Measurements from ENCODE around the gene BARX1. TPM values are rescaled to one million over a fixed set of nuclear protein-coding genes. Genes with fewer than 3 reads are reported as not detected.

BARX1 gene
- polyA plus RNA-seq, 4 donors: 0.39 TPM; not detected in 3

DNA sequence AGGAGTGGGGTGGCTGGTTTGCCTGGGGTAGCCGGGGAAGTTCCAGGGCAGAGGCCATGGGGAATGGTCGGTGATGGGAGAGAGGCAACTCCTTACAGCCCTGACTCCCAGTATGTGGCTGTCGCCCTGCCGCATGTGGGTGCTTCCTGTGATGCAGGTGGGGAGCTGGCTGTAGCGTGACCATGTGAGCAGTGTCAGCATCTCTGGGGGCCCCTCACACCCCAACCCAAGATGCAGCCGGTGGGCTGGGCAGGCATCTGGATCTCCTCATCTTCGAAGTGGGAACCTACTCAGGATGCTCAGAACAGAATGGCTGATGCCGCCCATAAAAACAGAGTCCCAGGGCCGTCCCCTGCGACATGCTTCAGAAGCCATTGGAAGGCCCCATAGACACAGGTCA lies 45.0 kb downstream of the BARX1 start:
- no peak for FAIRE-seq
- no peaks in the 10 kb centered on the region for H3K36me3 ChIP-seq (ENCODE audit: control insufficient read depth in 3 of 3, insufficient read depth in 2 of 3, low read depth in 1 of 3, low read length in 3 of 3)
- H3K27me3 ChIP-seq (ENCODE audit: control insufficient read depth in 3 of 3, insufficient read depth in 3 of 3, low read length in 3 of 3): peaks cover 0 to 9% (median 0%) of the 10 kb centered on the region in 3 donors
- H3K4me1 ChIP-seq (ENCODE audit: control insufficient read depth in 3 of 3, insufficient read depth in 2 of 3, low read depth in 1 of 3, low read length in 2 of 3): no peaks in the 10 kb centered on the region
- H3K9me3 ChIP-seq (ENCODE audit: control insufficient read depth in 2 of 2, insufficient read depth in 1 of 2, low read depth in 1 of 2, low read length in 1 of 2): no peaks in the 10 kb centered on the region
- no peak overlapping the region for H3K4me3 ChIP-seq (ENCODE audit: low read depth in 1 of 3, low read length in 3 of 3)
- WGBS, 3 donors: 89 to 94% (median 91%) methylated on average over 10 of the region's 10 CpGs
- no peak overlapping the region for H3K27ac ChIP-seq (ENCODE audit: low read depth in 1 of 3, low read length in 2 of 3)
- no peak for DNase-seq

- H3K27me3 ChIP-seq (ENCODE audit: control insufficient read depth in 3 of 3, insufficient read depth in 3 of 3, low read length in 3 of 3): peaks cover 0 to 9% (median 0%) of the 10 kb centered on the region in 3 donors
- WGBS, 3 donors: 46 to 57% (median 56%) methylated on average over 6 of the region's 6 CpGs
- no peak overlapping the region for H3K27ac ChIP-seq (ENCODE audit: low read depth in 1 of 3, low read length in 2 of 3)
- no peaks in the 10 kb centered on the region for H3K4me1 ChIP-seq (ENCODE audit: control insufficient read depth in 3 of 3, insufficient read depth in 2 of 3, low read depth in 1 of 3, low read length in 2 of 3)
- no peak overlapping the region for H3K4me3 ChIP-seq (ENCODE audit: low read depth in 1 of 3, low read length in 3 of 3)
- H3K36me3 ChIP-seq (ENCODE audit: control insufficient read depth in 3 of 3, insufficient read depth in 2 of 3, low read depth in 1 of 3, low read length in 3 of 3): no peaks in the 10 kb centered on the region
- DNase-seq (no peak), FAIRE-seq (no peak)
- H3K9me3 ChIP-seq (ENCODE audit: control insufficient read depth in 2 of 2, insufficient read depth in 1 of 2, low read depth in 1 of 2, low read length in 1 of 2): no peaks in the 10 kb centered on the region
These were observed 45.9 kb downstream of the BARX1 start for GRCh38 chr9:93909242-93909616.

- DNase-seq (no peak), FAIRE-seq (no peak)
- Histone ChIP-seq H3K27me3 (ENCODE audit: control insufficient read depth in 3 of 3, insufficient read depth in 3 of 3, low read length in 3 of 3) (peaks cover 0 to 9% (median 0%) of the 10 kb centered on the region in 3 donors), H3K9me3 (ENCODE audit: control insufficient read depth in 2 of 2, insufficient read depth in 1 of 2, low read depth in 1 of 2, low read length in 1 of 2) (no peaks in the 10 kb centered on the region), H3K36me3 (ENCODE audit: control insufficient read depth in 3 of 3, insufficient read depth in 2 of 3, low read depth in 1 of 3, low read length in 3 of 3) (no peaks in the 10 kb centered on the region), H3K27ac (ENCODE audit: low read depth in 1 of 3, low read length in 2 of 3) (no peak overlapping the region), H3K4me3 (ENCODE audit: low read depth in 1 of 3, low read length in 3 of 3) (no peak overlapping the region), H3K4me1 (ENCODE audit: control insufficient read depth in 3 of 3, insufficient read depth in 2 of 3, low read depth in 1 of 3, low read length in 2 of 3) (no peaks in the 10 kb centered on the region)
- 33 to 45% (median 39%) methylated on average over 15 of the region's 15 CpGs for WGBS, 3 donors
These were observed 46.4 kb downstream of the BARX1 start for GRCh38 chr9:93908591-93909241.

GRCh38 chr9:93907551-93908199 lies 47.5 kb downstream of the BARX1 start:
- DNase-seq (no peak), FAIRE-seq (no peak)
- Histone ChIP-seq H3K36me3 (ENCODE audit: control insufficient read depth in 3 of 3, insufficient read depth in 2 of 3, low read depth in 1 of 3, low read length in 3 of 3) (no peaks in the 10 kb centered on the region), H3K9me3 (ENCODE audit: control insufficient read depth in 2 of 2, insufficient read depth in 1 of 2, low read depth in 1 of 2, low read length in 1 of 2) (no peaks in the 10 kb centered on the region), H3K27me3 (ENCODE audit: control insufficient read depth in 3 of 3, insufficient read depth in 3 of 3, low read length in 3 of 3) (peaks cover 0 to 9% (median 0%) of the 10 kb centered on the region in 3 donors), H3K4me1 (ENCODE audit: control insufficient read depth in 3 of 3, insufficient read depth in 2 of 3, low read depth in 1 of 3, low read length in 2 of 3) (no peaks in the 10 kb centered on the region), H3K27ac (ENCODE audit: low read depth in 1 of 3, low read length in 2 of 3) (no peak overlapping the region), H3K4me3 (ENCODE audit: low read depth in 1 of 3, low read length in 3 of 3) (no peak overlapping the region)
- 69 to 79% (median 70%) methylated on average over 5 of the region's 5 CpGs for WGBS, 3 donors

GRCh38 chr9:93906195-93906880 lies 48.8 kb downstream of the BARX1 start:
- no peaks in the 10 kb centered on the region for H3K4me1 ChIP-seq (ENCODE audit: control insufficient read depth in 3 of 3, insufficient read depth in 2 of 3, low read depth in 1 of 3, low read length in 2 of 3)
- no peak for DNase-seq
- H3K27me3 ChIP-seq (ENCODE audit: control insufficient read depth in 3 of 3, insufficient read depth in 3 of 3, low read length in 3 of 3): peaks cover 0 to 4% (median 0%) of the 10 kb centered on the region in 3 donors
- FAIRE-seq: no peak
- H3K36me3 ChIP-seq (ENCODE audit: control insufficient read depth in 3 of 3, insufficient read depth in 2 of 3, low read depth in 1 of 3, low read length in 3 of 3): no peaks in the 10 kb centered on the region
- no peaks in the 10 kb centered on the region for H3K9me3 ChIP-seq (ENCODE audit: control insufficient read depth in 2 of 2, insufficient read depth in 1 of 2, low read depth in 1 of 2, low read length in 1 of 2)
- no peak overlapping the region for H3K4me3 ChIP-seq (ENCODE audit: low read depth in 1 of 3, low read length in 3 of 3)
- WGBS, 3 donors: 64 to 77% (median 73%) methylated on average over 10 of the region's 10 CpGs
- no peak overlapping the region for H3K27ac ChIP-seq (ENCODE audit: low read depth in 1 of 3, low read length in 2 of 3)

DNA sequence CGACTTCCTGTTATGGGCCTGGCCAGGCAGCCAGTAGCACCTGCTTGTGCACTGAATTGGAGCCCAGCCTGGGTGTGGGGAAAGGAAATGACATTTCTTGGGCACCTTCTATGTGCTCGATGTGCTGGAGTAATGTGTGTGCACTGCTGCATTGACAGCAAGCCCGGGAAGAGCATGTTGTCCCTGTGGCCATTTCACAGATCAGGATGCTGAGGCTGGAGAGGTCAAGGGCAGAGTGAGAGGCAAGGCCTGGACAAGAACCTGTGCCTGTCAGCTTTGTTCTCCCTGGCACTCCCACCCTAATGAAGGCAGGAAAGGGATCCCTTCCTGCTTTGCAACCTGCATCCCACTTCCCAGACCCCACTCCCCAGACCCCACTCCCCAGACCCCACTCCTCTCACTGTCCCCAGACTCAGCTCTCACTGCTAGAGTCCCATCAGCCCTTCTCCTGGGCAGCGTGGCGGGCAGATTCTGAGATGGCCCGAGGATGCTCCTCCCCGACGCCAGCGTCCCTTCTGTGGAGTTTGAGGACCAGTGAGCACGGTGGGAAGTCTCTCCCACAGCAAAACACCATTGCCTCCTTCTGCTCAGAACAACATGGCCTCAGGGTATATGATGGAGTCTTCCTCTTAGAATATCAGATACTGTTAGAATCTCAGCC lies 49.6 kb downstream of the BARX1 start:
- no peaks in the 10 kb centered on the region for H3K36me3 ChIP-seq (ENCODE audit: control insufficient read depth in 3 of 3, insufficient read depth in 2 of 3, low read depth in 1 of 3, low read length in 3 of 3)
- no peaks in the 10 kb centered on the region for H3K4me1 ChIP-seq (ENCODE audit: control insufficient read depth in 3 of 3, insufficient read depth in 2 of 3, low read depth in 1 of 3, low read length in 2 of 3)
- DNase-seq (no peak), FAIRE-seq (no peak)
- 86 to 89% (median 87%) methylated on average over 10 of the region's 10 CpGs for WGBS, 3 donors
- H3K27me3 ChIP-seq (ENCODE audit: control insufficient read depth in 3 of 3, insufficient read depth in 3 of 3, low read length in 3 of 3): peaks cover 0 to 4% (median 0%) of the 10 kb centered on the region in 3 donors
- H3K9me3 ChIP-seq (ENCODE audit: control insufficient read depth in 2 of 2, insufficient read depth in 1 of 2, low read depth in 1 of 2, low read length in 1 of 2): no peaks in the 10 kb centered on the region
- H3K27ac ChIP-seq (ENCODE audit: low read depth in 1 of 3, low read length in 2 of 3): no peak overlapping the region
- no peak overlapping the region for H3K4me3 ChIP-seq (ENCODE audit: low read depth in 1 of 3, low read length in 3 of 3)

GRCh38 chr9:93904649-93905472 lies 50.3 kb downstream of the BARX1 start:
- no peak for DNase-seq
- WGBS, 3 donors: 72 to 82% (median 73%) methylated on average over 12 of the region's 12 CpGs
- H3K27me3 ChIP-seq (ENCODE audit: control insufficient read depth in 3 of 3, insufficient read depth in 3 of 3, low read length in 3 of 3): peaks cover 0 to 4% (median 0%) of the 10 kb centered on the region in 3 donors
- H3K36me3 ChIP-seq (ENCODE audit: control insufficient read depth in 3 of 3, insufficient read depth in 2 of 3, low read depth in 1 of 3, low read length in 3 of 3): no peaks in the 10 kb centered on the region
- H3K9me3 ChIP-seq (ENCODE audit: control insufficient read depth in 2 of 2, insufficient read depth in 1 of 2, low read depth in 1 of 2, low read length in 1 of 2): no peaks in the 10 kb centered on the region
- no peak for FAIRE-seq
- no peak overlapping the region for H3K27ac ChIP-seq (ENCODE audit: low read depth in 1 of 3, low read length in 2 of 3)
- H3K4me1 ChIP-seq (ENCODE audit: control insufficient read depth in 3 of 3, insufficient read depth in 2 of 3, low read depth in 1 of 3, low read length in 2 of 3): no peaks in the 10 kb centered on the region
- no peak overlapping the region for H3K4me3 ChIP-seq (ENCODE audit: low read depth in 1 of 3, low read length in 3 of 3)
